Ovary (tissue), 9 donors: Measurements from ENCODE around the gene C19orf81. TPM values are rescaled to one million over a fixed set of nuclear protein-coding genes. Genes with fewer than 3 reads are reported as not detected.
"Not testable (repeated sequence)": the region's sequence is repeated elsewhere in the genome, so short reads cannot be mapped to it uniquely, and the experiment has no call there.

ENCODE experiments used
- DNase-seq, 5 donors: peaks; one replicate each; pipeline ENCODE4 v3.0.0-alpha.2; 2019 to 2020
- H3K27ac ChIP-seq, 2 donors: fragments of 200-600 bp; one replicate each; pipeline versions ENCODE4 v1.5.1 to v1.8.0; 2019 to 2022
- H3K27me3 ChIP-seq: fragments of 200-600 bp; one replicate; pipeline ENCODE4 v1.8.0; 2022
- H3K36me3 ChIP-seq: fragments of 200-600 bp; sonication (generic); one replicate; pipeline ENCODE4 v1.5.1; 2019
- H3K4me1 ChIP-seq: one replicate; pipeline ENCODE4 v1.8.1; 2013; ENCODE audit warnings: mild to moderate bottlenecking, moderate library complexity; ENCODE audit not compliant: insufficient read depth
- H3K4me3 ChIP-seq: fragments of 200-600 bp; sonication (generic); one replicate; pipeline ENCODE4 v1.5.1; 2017
- H3K9me3 ChIP-seq, 2 donors: fragments of 200-600 bp in 1 of 2; sonication (generic) in 1 of 2; one replicate each; pipeline versions ENCODE4 v1.5.1 to v1.8.1; 2013 to 2019; ENCODE audit warnings: mild to moderate bottlenecking in 1 of 2, moderate library complexity in 1 of 2
- EP300 ChIP-seq: sonication (generic); formaldehyde crosslinking; IDR thresholded peaks from one replicate; pipeline ENCODE4 v1.6.1; 2017; ENCODE audit warnings: antibody characterized with exemption
- POLR2A ChIP-seq: fragments of 450-650 bp; IDR thresholded peaks from one replicate; pipeline ENCODE4 v1.6.1; 2017; ENCODE audit warnings: antibody characterized with exemption, mild to moderate bottlenecking, moderate library complexity
- WGBS, 3 donors: extraction: QIAGEN DNeasy Blood & Tissue Kit in 1 of 3; methylation state at CpG; one replicate each; pipeline versions ENCODE4 v1.1.5 to v1.1.7; 2013 to 2017; 5-methylcytosine and 5-hydroxymethylcytosine counted together
- intact Hi-C, 4 donors: fragments of 100-400 bp; cut with DNase I; formaldehyde crosslinking; loops; one replicate each; pipeline versions ENCODE4 v1.11.0 to v1.15.1; 2022 to 2023
- polyA plus RNA-seq, 2 donors: library from polyadenylated mRNA; stranded (reverse); fragments of 200-250 nt in 1 of 2; fragments of 350-450 nt in 1 of 2; fragmentation: Illumina TruSeq in 1 of 2; extraction: RNeasy Lipid Tissue Mini Kit (QIAGEN cat#74804) in 1 of 2; gene quantifications; one replicate each; pipeline ENCODE4 v1.2.3, GENCODE V29; 2013 to 2014
- total RNA-seq, 7 donors: library from RNA; depleted of rRNA in 2 of 7; stranded (reverse); fragments of >200 nt in 2 of 7; fragmentation: NEBNext Ultra II Directional in 3 of 7; extraction: Animal tissue kit (Norgen Biotek cat#: 25700) in 3 of 7; gene quantifications; one replicate each; pipeline versions ENCODE4 v1.1.0 to v1.2.4, GENCODE V29; 2016 to 2023
- TF ChIP-seq, protein P1 (sequence below), 3 donors: fragments of 450-650 bp in 2 of 3; fragments of 200-600 bp in 1 of 3; IDR thresholded peaks; one replicate each; pipeline versions ENCODE4 v1.5.1 to v1.8.0; 2016 to 2022; ENCODE audit warnings: antibody characterized with exemption in 3 of 3, mild to moderate bottlenecking in 1 of 3
- donor health status: DM: no; HTN: no; CAD: no; lungs with moderate emphysema.
- donor health status: DM: no; HTN: no; CAD: no.
- donor health status: Bipolar disorder and iron deficiency.
- donor health status: DM: yes; HTN: yes; CAD: no.
- donor health status: DM: no; HTN: no; CAD: no.
- donor health status: DM: yes; HTN: yes; CAD: no.

C19orf81 gene
- total and polyA plus RNA-seq, 9 donors, result 1.1 to 12.6 (median 2.1) TPM; not detected in 5

DNA sequence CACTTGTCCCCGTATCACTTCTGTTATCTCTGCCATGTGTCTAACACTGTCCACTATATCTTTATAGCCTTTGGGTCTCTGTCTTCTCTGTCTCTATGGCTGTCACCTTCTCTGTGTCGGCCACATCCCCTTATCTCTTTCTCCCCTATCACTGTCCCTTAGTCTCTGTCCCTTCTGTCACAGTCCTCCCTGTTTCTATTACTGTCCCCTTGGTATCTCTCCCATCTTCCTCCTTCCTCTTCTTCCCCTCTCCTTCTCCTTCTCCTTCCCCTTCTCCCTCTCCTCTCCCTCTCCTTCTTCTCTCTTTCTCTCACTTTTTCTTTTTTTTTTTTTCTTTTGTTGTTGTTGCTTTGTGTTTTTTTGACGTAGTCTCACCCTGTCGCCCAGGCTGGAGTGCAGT is 46.3 kb upstream of the C19orf81 start:
- TF ChIP-seq, protein P1, sequence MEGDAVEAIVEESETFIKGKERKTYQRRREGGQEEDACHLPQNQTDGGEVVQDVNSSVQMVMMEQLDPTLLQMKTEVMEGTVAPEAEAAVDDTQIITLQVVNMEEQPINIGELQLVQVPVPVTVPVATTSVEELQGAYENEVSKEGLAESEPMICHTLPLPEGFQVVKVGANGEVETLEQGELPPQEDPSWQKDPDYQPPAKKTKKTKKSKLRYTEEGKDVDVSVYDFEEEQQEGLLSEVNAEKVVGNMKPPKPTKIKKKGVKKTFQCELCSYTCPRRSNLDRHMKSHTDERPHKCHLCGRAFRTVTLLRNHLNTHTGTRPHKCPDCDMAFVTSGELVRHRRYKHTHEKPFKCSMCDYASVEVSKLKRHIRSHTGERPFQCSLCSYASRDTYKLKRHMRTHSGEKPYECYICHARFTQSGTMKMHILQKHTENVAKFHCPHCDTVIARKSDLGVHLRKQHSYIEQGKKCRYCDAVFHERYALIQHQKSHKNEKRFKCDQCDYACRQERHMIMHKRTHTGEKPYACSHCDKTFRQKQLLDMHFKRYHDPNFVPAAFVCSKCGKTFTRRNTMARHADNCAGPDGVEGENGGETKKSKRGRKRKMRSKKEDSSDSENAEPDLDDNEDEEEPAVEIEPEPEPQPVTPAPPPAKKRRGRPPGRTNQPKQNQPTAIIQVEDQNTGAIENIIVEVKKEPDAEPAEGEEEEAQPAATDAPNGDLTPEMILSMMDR (IDR thresholded peaks at IDR 0.05), result no peak
- no peak overlapping the region for H3K27ac ChIP-seq
- H3K4me3 ChIP-seq, result no peak overlapping the region
- no peaks in the 10 kb centered on the region for H3K27me3 ChIP-seq
- DNase-seq, result no peak
- no peaks in the 10 kb centered on the region for H3K36me3 ChIP-seq
- WGBS, 3 donors, result 79 to 86% (median 80%) methylated on average over 4 of the region's 4 CpGs
- intact Hi-C loops, result no loop called here
- H3K4me1 ChIP-seq, result no peaks in the 10 kb centered on the region
- H3K9me3 ChIP-seq, result no peaks in the 10 kb centered on the region

DNA sequence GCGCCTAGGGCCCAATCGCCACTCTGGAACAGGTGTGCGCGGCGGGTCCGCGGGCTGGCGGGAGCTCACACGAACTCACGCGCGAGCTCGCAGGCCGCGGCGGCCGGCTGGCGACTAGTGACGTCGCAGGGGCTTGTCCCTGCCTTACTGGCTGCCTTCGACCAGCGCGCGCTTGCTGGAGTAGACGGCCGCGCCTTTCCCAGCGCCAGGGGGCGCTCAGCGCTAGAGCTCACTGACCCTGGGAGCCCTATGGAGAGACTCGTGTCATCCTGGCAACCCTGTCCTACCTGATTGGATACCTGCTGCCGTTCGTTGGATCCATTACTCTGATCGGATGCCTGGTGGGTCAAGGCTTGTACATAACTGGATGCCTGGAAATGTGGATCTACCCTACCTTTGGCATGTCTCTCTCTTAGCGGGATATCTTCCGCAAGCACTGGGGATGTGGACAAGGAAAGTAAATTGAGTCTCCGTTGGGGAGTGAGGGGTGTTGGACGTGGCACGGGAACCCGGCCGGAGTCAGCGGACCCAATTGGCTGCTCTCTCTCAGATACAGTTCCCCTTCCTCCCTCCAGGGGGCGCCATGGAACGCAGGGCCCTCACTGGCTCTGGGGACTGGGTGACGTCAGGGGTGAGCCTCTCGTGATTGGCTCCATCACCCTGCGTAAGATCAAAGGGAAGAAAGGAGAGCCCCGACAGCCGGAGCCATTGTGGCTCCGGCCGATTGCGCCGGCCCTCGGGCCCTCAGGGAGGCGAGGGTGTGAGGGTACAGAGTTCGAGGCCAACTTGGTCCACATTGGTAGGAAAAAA is 44.8 kb upstream of the C19orf81 start:
- H3K27ac ChIP-seq, intact Hi-C loops, H3K4me3 ChIP-seq, H3K4me1 ChIP-seq, H3K9me3 ChIP-seq, DNase-seq, H3K36me3 ChIP-seq, H3K27me3 ChIP-seq: not testable (repeated sequence)
- WGBS, 3 donors, result 40 to 45% methylated on average over 39 to 45 of the region's 56 CpGs; no CpG with 5 or more reads in 1 of the 3 donors

DNA sequence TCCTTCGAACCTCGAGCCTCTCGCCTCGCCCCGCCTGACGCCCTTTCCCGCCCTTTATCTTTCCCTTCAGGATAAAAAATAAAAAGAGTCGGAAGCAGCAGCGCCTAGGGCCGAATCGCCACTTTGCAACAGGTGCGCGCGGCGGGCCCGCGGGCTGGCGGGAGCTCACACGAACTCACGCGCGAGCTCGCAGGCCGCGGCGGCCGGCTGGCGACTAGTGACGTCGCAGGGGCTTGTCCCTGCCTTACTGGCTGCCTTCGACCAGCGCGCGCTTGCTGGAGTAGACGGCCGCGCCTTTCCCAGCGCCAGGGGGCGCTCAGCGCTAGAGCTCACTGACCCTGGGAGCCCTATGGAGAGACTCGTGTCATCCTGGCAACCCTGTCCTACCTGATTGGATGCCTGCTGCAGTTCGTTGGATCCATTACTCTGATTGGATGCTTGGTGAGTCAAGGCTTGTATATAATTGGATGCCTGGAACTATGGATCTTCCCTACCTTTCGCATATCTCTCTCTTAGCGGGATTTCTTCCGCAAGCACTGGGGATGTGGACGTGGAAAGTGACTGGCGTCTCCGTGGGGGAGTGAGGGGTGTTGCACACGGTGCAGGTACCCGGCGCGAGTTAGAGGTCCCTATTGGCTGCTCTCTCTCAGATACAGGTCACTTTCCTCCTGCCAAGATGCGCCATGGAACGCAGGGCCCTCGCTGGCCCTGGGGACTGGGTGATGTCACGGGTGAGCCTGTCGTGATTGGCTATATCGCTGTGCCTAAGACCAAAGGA is 43.0 kb upstream of the C19orf81 start:
- H3K9me3 ChIP-seq, intact Hi-C loops, H3K27me3 ChIP-seq, H3K4me3 ChIP-seq, H3K4me1 ChIP-seq, H3K27ac ChIP-seq, H3K36me3 ChIP-seq, DNase-seq: not testable (repeated sequence)
- WGBS, 3 donors, result 22 to 32% (median 23%) methylated on average over 46 to 58 of the region's 58 CpGs

DNA sequence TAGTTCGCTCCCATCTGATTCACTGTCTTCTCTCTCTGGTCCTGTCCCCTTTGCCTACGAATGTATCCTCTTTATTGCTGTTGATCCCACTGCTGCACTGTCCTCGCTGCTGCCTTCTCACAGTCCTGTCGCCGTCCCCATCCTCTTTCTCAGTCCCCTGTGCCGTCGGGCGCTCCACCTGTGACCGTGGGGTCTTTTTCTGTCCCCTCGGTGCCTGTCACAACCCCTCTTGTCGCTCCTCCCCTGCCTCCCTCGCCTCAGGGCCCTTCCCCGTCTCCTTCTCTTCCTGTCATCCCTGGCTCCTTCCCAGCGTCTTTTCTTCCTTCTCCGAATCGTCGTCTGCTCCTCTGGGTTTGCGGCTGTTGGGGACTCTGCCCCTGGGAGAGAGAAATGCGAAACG is 41.9 kb upstream of the C19orf81 start:
- WGBS, 3 donors, result 61 to 69% (median 68%) methylated on average over 20 of the region's 20 CpGs
- Histone ChIP-seq H3K9me3 (no peaks in the 10 kb centered on the region), H3K27ac (no peak overlapping the region), H3K4me3 (no peak overlapping the region), H3K36me3 (no peaks in the 10 kb centered on the region), H3K27me3 (no peaks in the 10 kb centered on the region), H3K4me1 (no peaks in the 10 kb centered on the region)
- DNase-seq, result no peak
- intact Hi-C loops, result no loop called here
- TF ChIP-seq, protein P1 (IDR thresholded peaks at IDR 0.05), result no peak

DNA sequence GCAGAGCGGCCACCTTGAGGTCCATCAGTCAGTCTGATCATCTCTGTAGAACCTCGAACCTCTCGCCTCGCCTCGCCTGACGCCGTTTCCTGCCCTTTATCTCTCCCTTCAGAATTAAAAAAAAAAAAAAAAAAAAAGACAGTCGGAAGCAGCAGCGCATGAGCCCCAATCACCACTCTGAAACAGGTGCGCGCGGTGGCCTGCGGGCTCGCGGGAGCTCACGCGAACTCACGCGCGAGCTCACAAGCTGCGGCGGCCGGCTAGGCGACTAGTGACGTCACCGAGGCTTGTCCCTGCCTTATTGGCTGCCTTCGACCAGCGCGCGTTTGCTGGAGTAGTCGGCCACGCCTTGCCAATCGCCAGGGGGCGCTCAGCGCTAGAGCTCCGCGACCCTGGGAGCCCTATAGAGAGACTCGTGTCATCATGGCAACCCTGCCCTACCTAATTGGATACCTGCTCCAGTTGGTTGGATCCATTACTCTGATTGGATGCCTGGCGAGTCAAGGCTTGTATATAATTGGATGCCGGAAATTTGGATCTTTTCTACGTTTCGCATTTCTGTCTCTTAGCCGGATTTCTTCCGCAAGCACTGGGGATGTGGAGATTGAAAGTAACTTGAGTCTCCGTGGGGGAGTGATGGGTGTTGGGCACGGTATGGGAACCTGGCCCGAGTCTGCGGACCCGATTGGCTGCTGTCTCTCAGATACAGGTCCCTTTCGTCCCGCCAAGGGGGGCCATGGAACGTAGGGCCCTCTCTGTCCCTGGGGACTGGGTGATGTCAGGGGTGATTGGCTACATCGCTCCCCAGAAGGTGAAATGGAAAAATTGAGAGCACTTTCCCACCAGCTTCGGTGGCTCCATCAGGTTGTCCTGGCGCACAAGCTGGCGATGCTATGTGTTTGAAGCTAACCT is 41.1 kb upstream of the C19orf81 start:
- intact Hi-C loops, result no loop called here
- H3K4me3 ChIP-seq, result no peak overlapping the region
- H3K9me3 ChIP-seq, result no peaks in the 10 kb centered on the region
- no peaks in the 10 kb centered on the region for H3K27me3 ChIP-seq
- TF ChIP-seq, protein P1 (IDR thresholded peaks at IDR 0.05), result no peak
- no peak for TF ChIP-seq POLR2A
- TF ChIP-seq EP300, result no peak
- no peak overlapping the region for H3K27ac ChIP-seq
- no peaks in the 10 kb centered on the region for H3K36me3 ChIP-seq
- H3K4me1 ChIP-seq, result no peaks in the 10 kb centered on the region
- DNase-seq, result peak in 4 of 5 donors; percentile 9 to 56 (median 34)
- 10 to 17% (median 14%) methylated on average over 56 of the region's 56 CpGs for WGBS, 3 donors

DNA sequence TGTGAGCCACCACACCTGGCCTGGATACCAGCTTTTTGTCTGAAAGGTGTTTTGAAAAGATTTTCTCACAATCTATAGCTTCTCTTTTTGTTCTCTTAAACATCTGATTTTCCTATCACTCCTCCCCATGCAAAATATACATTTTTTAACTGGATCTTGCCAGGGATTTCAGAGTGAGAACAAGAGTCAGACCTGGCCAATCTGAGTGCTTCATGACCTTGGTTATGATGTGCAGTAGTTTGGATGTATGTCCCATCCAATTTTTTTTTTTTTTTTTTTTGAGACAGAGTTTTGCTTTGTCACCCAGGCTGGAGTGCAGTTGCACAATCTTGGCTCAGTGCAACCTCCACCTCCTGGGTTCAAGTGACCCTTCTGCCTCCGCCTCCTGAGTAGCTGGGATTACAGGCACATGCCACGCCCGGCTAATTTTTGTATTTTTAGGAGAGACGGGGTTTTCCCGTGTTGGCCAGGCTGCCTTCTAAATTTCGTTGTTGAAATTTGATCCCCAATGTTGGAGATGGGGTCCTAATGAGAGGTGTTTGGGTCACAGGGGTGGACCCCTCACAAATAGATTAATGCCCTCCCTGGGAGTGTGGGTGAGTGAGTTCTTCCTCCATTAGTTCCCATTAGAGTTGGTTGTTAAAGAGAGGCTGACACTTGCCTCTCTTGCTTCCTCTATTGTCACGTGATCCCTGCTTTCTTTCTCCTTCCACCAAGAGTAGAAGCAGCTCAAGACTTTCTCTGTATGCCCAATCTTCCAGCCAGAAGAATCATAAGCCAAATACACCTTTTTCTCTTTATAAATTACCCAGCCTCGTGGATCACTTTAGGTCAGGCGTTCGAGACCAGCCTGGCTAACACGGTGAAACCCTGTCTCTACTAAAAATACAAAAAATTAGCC is 36.5 kb upstream of the C19orf81 start:
- H3K27ac ChIP-seq, H3K9me3 ChIP-seq, H3K4me1 ChIP-seq, intact Hi-C loops, H3K36me3 ChIP-seq, DNase-seq, H3K4me3 ChIP-seq, H3K27me3 ChIP-seq: not testable (repeated sequence)
- WGBS, 3 donors, result 75 to 82% (median 77%) methylated on average over 11 of the region's 11 CpGs

DNA sequence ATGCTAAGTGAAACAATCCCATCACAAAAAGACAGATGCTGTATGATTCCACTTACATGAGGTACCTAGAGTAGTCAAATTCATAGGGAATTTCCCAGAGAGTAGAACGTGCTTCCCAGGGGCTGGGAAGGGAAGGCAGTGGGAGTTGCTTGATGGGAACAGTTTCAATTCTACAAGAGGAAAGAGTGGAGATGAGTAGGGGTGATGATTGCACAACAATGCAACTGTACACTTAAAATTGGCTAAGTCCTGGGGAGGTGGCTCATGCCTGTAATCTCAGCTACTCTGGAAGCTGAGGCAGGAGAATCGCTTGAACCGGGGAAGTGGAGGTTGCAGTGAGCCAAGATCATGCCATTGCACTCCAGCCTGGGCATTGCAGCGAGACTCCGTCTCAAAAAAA is 30.9 kb upstream of the C19orf81 start:
- H3K27ac ChIP-seq, DNase-seq, H3K9me3 ChIP-seq, H3K27me3 ChIP-seq, intact Hi-C loops, H3K4me1 ChIP-seq, H3K4me3 ChIP-seq, H3K36me3 ChIP-seq: not testable (repeated sequence)
- 74 to 80% (median 78%) methylated on average over 4 of the region's 5 CpGs for WGBS, 3 donors
